Measurements from ENCODE around the gene FGD3. TPM values are rescaled to one million over a fixed set of nuclear protein-coding genes. Genes with fewer than 3 reads are reported as not detected.

FGD3 gene
- total and polyA plus RNA-seq, 4 donors, result 1.6 to 6.2 (median 3.6) TPM

- DNase-seq (ENCODE audit: low spot score), result no peak
- WGBS, result 99% methylated on average over 2 of the region's 2 CpGs
- no peak overlapping the region for H3K4me3 ChIP-seq (ENCODE audit: low read depth in 1 of 3, low read length in 3 of 3)
- peaks cover 0 to 6% (median 0%) of the 10 kb centered on the region in 4 donors for H3K9me3 ChIP-seq (ENCODE audit: control insufficient read depth in 4 of 4, low read length in 3 of 4)
- peak overlapping the region in 1 of 2 donors; percentile 1 for H3K27ac ChIP-seq (ENCODE audit: low read depth in 1 of 2, low read length in 2 of 2)
- peaks cover 0 to 4% (median 2%) of the 10 kb centered on the region in 4 donors for H3K4me1 ChIP-seq (ENCODE audit: control insufficient read depth in 4 of 4, insufficient read depth in 4 of 4, low read length in 3 of 4)
- no peaks in the 10 kb centered on the region for H3K27me3 ChIP-seq (ENCODE audit: control insufficient read depth in 4 of 4, insufficient read depth in 4 of 4, low read length in 3 of 4)
- no peaks in the 10 kb centered on the region for H3K36me3 ChIP-seq (ENCODE audit: control insufficient read depth in 4 of 4, insufficient read depth in 3 of 4, low read depth in 1 of 4, low read length in 3 of 4)
- no peak overlapping the region for H3K9ac ChIP-seq (ENCODE audit: low read depth in 1 of 2, low read length in 2 of 2)
- TF ChIP-seq FOXA2 (IDR thresholded peaks at IDR 0.05) (no peak), HNF4A (conservative IDR thresholded peaks at IDR 0.05) (no peak), NR2F2 (IDR thresholded peaks at IDR 0.05) (no peak), EGR1 (IDR thresholded peaks at IDR 0.05; ENCODE audit: low read depth in 2 of 2) (no peak), ATF3 (IDR thresholded peaks at IDR 0.05) (no peak), JUND (IDR thresholded peaks at IDR 0.05) (no peak), GABPA (IDR thresholded peaks at IDR 0.05 in 1 of 2, conservative IDR thresholded peaks at IDR 0.05 in 1 of 2) (no peak), YY1 (IDR thresholded peaks at IDR 0.05) (no peak), TAF1 (conservative IDR thresholded peaks at IDR 0.05) (no peak), ZBTB33 (IDR thresholded peaks at IDR 0.05) (no peak), CTCF (IDR thresholded peaks at IDR 0.05; ENCODE audit: low read depth, low read length, missing input control) (no peak), RXRA (IDR thresholded peaks at IDR 0.05) (no peak), HNF4G (IDR thresholded peaks at IDR 0.05) (no peak), SP1 (IDR thresholded peaks at IDR 0.05) (no peak), FOXA1 (IDR thresholded peaks at IDR 0.05) (no peak), MAX (IDR thresholded peaks at IDR 0.05) (no peak), RAD21 (IDR thresholded peaks at IDR 0.05) (no peak), REST (IDR thresholded peaks at IDR 0.05) (no peak)
These were observed 15.0 kb downstream of the FGD3 start for GRCh38 chr9:92962303-92962649.

Measured in liver (tissue), 9 donors.